Measurements from ENCODE around the gene RPIA. TPM values are rescaled to one million over a fixed set of nuclear protein-coding genes. Genes with fewer than 3 reads are reported as not detected.

RPIA gene
- total and polyA plus RNA-seq, 9 of the 15 experiments (the other 6 are each of a cell fraction or from before 2014, with no cell fraction given) = 7.8 to 41.2 (median 25.8) TPM

GRCh38 chr2:88680916-88681315 is 10.6 kb upstream of the RPIA start (continued):
- no peak for TF ChIP-seq NCOA1 (IDR thresholded peaks at IDR 0.05; ENCODE audit: low read depth)
- TF ChIP-seq STAG1 (CRISPR knock-in tag; IDR thresholded peaks at IDR 0.05; ENCODE audit: borderline replicate concordance) = no peak
- TF ChIP-seq STAT6 (CRISPR knock-in tag; IDR thresholded peaks at IDR 0.05) = no peak
- no peak for TF ChIP-seq MAFG (tag; conservative IDR thresholded peaks at IDR 0.05)
- no peak for TF ChIP-seq ZNF717 (CRISPR knock-in tag; IDR thresholded peaks at IDR 0.05)
- TF ChIP-seq C11orf30 (IDR thresholded peaks at IDR 0.05; ENCODE audit: low read depth) = no peak
- TF ChIP-seq LEF1 (IDR thresholded peaks at IDR 0.05) = no peak

DNA sequence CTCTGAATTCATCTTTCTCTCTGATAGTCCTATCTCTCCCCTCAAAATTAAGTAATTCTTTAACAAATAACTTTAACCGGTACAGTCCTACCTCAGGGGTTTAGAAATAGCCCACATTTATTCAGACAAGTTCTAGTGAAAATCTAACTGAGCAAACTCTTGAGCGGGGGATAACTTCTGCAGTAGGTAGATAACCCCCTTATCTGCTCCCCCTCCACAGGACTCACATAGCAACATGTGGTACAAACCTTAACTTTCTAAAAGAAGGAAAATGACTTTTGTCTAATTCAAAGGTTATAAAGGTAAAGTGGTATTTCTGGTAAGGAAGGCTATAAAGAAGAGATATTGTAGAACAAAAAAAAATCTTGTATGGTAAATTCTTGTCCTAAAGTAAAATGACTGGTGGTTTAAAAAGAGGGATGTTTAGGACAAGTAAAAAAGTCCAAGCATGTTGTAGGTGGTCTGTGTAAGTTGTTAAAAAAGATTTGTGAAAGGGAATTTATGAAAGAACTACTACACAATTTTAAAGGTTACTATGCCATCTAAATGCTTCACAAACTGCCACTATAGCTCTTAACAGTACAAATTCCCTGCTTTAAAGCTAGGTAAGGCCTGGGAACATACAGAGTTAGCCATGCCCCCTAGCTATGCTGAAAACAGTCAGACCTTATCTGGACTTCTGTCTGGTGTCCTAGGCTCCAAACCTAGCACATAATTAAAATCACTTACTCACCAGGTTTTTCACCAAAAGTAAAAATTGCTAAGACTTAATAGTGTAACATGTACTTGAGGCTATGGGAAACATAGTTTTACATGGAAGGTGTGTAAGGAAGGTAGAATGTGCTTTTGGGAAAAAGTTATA is 8.1 kb upstream of the RPIA start:
- no TSS peak for BruUV-seq (replicated peaks)
- peak; percentile 39 to 69 (median 53) for DNase-seq (ENCODE audit: extremely low read depth in 1 of 4, low spot score in 3 of 4)
- in situ Hi-C loops (cut with MboI) = no loop called here
- no peaks in the 10 kb centered on the region for H3K9me1 ChIP-seq (ENCODE audit: control insufficient read depth, insufficient read depth, low read length)
- no peaks in the 10 kb centered on the region for H3K27me3 ChIP-seq (ENCODE audit: control insufficient read depth in 2 of 2, insufficient read depth in 2 of 2, low read length in 2 of 2)
- ChIA-PET CTCF (ENCODE audit: low intra/inter-chr PET ratio) (no interaction called here), POLR2A (interaction anchor here (0.7 to 1.2 kb wide), 2 partner anchors 8 to 9 kb away, joined by 3 to 4 read pairs; no protein-coding TSS in a partner anchor)
- H3K79me2 ChIP-seq (ENCODE audit: control insufficient read depth, insufficient read depth, low read length) = no peaks in the 10 kb centered on the region
- ATAC-seq = peak; percentile 85
- 0 out of 2 replicates have a peak overlapping the region, but pooled peaks have one; percentile 24 for H2AFZ ChIP-seq (ENCODE audit: low read depth, low read length)
- no peak overlapping the region for H3K4me3 ChIP-seq
- WGBS (ENCODE audit: insufficient coverage, low coverage, missing lambda C conversion rate) = 10% methylated on average over 2 of the region's 2 CpGs
- H4K20me1 ChIP-seq (replicated peaks; ENCODE audit: control insufficient read depth, insufficient read depth, low read length) = no peaks in the 10 kb centered on the region
- H3K36me3 ChIP-seq (ENCODE audit: control insufficient read depth, insufficient read depth, low read length) = peaks cover 4% of the 10 kb centered on the region; the same call in 1 of the 3 replicates
- peak; percentile 86 for FAIRE-seq
- H3K27ac ChIP-seq (ENCODE audit: extremely low read depth, low read depth, low read length) = peak overlapping the region; percentile 57
- intact Hi-C loops (cut with micrococcal nuclease) = no loop called here
- H3K9me3 ChIP-seq (replicated peaks; ENCODE audit: control insufficient read depth, insufficient read depth, low read depth, low read length) = no peaks in the 10 kb centered on the region
- H3K9ac ChIP-seq (ENCODE audit: insufficient read depth in 1 of 2, low read depth in 2 of 2, low read length in 2 of 2) = peak overlapping the region in 1 of 2 experiments; percentile 24; a peak in 1 of 4 replicates
- H3K4me2 ChIP-seq (ENCODE audit: insufficient read depth, low read length) = peak overlapping the region; percentile 23; the same call in 1 of the 2 replicates
- peaks cover 13 to 27% of the 10 kb centered on the region in 2 experiments; a peak in 4 of 5 replicates for H3K4me1 ChIP-seq (replicated peaks in 1 of 2; ENCODE audit: control insufficient read depth in 2 of 2, insufficient read depth in 2 of 2, low read length in 2 of 2)
- TF ChIP-seq ZNF277 (CRISPR knock-in tag; IDR thresholded peaks at IDR 0.05; ENCODE audit: borderline replicate concordance) (no peak), NFATC3 (IDR thresholded peaks at IDR 0.05) (no peak), KDM2B (CRISPR knock-in tag; IDR thresholded peaks at IDR 0.05) (no peak)
